Fibroblast of skin of abdomen (primary cell): ENCODE results near the gene ACBD5. TPM values are rescaled to one million over a fixed set of nuclear protein-coding genes. Genes with fewer than 3 reads are reported as not detected.
"Not testable (repeated sequence)": the region's sequence is repeated elsewhere in the genome, so short reads cannot be mapped to it uniquely, and the experiment has no call there.

ENCODE experiments used
- DNase-seq: peaks from one replicate; pipeline ENCODE4 v3.0.0-alpha.2; 2013
- polyA plus RNA-seq, 2 experiments: library from polyadenylated mRNA; unstranded; fragments of 120-200 nt; gene quantifications; one replicate each; pipeline ENCODE4 v1.2.1, GENCODE V29; 2013; ENCODE audit not compliant: insufficient read length in 2 of 2

Gene ACBD5
- polyA plus RNA-seq (2013, experiment 1 of 2; ENCODE audit: insufficient read length) = 15.2 TPM
- polyA plus RNA-seq (2013, experiment 2 of 2; ENCODE audit: insufficient read length) = 15.0 TPM

GRCh38 chr10:27240212-27241009, at the start of gene ACBD5:
ACBD5 (minus strand) TSS chr10:27240797; CDS start chr10:27240688, 109 bp downstream.
- peak; percentile 77 for DNase-seq

GRCh38 chr10:27285093-27285492, 44.5 kb upstream of the ACBD5 start:
- DNase-seq = peak; percentile 1

- no peak for DNase-seq
Observed at GRCh38 chr10:27276581-27276980, 36.0 kb upstream of the ACBD5 start.

DNA sequence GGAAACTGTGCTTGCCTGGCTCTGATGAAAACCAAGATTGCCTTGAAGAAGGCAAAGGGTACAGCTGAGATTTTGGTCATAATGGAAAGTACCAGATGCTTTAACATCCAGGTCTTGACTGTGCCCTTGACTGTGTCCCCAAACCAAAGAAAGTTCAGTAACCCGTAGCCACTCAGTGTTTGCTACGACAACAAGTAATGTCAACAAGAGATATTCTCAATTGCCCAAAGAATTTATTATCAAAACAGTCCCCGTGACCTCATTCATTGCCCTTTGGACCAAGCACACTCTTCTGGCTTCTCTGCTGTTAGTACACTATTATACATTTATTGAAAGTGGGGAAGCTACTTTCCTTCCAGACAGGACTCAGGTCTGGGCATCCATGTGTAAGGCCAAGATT, 25.4 kb upstream of the ACBD5 start:
- DNase-seq = not testable (repeated sequence)

DNA sequence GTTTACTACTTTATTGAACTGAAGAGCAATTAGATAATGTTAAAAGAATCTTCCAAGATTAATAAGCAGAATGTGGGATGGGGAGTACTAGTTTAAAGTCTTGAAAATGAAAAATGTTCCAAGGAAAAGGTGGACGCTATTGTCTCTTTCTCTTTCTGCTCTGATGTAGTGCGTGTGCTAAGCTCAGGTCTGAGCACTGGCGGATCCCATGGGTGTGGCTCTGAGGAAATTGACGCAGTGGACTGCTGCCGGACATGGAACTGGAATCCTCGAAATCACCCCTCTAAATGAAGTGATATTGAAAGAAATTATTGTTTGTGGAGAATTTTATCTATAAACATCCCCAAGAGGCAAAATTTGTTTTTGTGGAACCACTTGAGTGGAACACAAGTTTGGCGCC, 22.2 kb upstream of the ACBD5 start:
- DNase-seq = not testable (repeated sequence)

- DNase-seq = no peak
Observed at GRCh38 chr10:27258838-27259812, 18.5 kb upstream of the ACBD5 start.

DNA sequence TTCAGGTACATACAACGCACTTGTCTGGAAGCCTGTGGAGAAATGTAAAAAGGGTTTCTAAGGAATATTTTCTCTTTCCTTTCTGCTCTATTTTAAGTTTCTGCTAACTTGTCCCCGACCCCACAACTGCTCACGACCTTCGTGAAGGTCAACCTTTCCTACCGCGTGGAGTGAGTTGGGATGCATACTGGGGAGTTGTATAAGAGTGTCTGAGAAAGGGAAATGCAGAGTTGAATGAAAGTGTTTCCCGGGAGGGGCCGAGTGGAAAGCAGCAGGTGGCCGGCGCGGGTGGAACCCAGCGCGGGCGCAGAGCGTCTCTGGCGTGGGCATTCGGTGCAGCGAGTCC, 17.9 kb upstream of the ACBD5 start:
- no peak for DNase-seq

DNA sequence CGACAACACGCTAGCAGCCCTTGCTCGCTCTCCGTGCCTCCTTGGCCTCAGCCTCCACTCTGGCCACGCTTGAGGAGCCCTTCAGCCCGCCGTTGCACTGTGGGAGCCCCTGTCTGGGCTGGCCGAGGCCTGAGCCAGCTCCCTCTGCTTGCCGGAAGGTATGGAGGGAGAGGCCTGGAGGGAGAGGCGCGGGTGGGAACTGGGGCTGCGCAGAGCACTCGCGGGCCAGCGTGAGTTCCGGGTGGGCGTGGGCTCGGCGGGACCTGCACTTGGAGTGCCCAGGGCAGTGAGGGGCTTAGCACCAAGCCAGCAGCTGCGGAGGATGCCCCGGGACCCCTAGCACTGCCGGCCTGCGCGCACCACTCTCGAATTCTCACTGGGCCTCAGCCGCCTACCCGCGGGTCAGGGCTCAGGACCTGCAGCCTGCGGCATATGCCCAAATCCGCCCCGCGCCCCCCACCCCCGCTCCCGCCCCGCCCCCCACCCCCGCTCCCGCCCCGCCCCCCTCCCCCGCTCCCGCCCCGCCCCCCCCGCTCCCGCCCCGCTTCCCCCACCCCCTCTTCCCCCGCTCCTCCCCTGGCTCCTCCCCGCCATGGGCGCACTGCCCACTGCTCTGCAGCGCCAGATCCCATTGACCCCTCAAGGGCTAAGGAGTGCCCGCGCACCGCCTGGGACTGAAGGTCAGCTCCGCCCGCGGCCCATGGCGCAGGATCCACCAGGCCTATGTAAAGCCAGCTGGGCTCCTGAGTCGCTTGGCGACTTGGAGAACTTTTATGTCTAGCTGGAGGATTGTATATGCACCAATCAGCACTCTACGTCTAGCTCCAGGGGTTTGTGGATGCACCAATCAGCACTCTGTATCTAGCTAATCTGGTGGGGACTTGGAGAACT, 15.9 kb upstream of the ACBD5 start:
- no peak for DNase-seq

DNA sequence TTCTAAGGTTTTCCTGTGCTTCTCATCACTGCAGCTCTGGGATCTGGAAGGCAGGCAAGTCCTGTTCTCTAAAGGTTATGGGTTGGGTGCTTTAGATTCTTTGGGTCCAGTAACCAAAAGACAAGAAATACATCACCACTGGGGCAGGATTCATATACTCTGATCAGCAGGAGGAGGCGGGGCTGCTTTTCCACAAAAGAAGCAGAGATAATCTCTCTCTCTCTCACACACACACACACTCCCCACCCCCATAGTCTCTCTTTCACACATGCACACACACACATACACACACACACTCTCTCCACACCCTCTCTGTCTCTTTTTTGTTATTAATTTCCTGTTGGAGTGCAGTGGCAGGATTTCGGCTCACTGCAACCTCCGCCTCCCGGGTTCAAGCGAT, 13.0 kb upstream of the ACBD5 start:
- no peak for DNase-seq

GRCh38 chr10:27252267-27253000, 11.8 kb upstream of the ACBD5 start:
- peak; percentile 63 for DNase-seq

DNA sequence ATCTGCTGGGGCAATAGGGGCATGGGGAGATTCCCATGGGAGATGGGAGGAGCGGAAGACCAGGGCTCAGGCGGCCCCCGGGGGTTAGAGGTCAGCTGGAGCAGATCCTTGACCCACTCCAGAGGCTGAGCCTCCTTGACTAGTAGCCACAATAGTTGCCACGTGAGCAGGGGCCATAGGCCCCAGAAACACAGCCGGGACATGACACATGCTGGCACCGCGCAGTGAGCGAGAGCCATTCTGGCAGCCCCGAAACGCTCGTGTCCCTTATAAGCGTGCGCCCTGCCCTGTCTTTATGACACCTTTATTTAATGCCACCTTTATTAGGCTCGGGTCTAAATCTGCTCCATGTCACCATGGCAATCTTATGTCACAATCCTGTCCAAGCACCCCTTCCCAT, 11.0 kb upstream of the ACBD5 start:
- no peak for DNase-seq

DNA sequence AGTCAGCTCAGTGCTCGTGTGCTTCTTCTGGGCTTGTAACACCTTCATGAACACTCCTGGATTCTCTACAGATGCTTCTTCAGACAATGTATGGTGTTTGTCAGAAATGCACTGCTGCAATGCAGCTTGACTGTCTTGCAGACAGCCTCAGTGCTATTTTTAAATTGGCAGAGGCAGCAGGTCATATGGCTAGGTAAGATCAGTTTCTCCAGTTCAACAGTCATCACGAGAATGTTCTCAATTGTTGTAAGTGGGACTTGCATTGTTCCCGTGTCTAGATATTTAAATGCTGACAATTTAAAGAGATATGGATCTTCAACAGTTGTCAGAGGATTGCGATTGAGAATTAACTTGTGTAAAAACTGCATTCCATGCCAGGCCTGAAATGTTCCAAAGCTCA, 7.6 kb upstream of the ACBD5 start:
- no peak for DNase-seq

GRCh38 chr10:27247441-27247840, 6.8 kb upstream of the ACBD5 start:
- DNase-seq = no peak

- no peak for DNase-seq
Observed at GRCh38 chr10:27247006-27247405, 6.4 kb upstream of the ACBD5 start.

- no peak for DNase-seq
Observed at GRCh38 chr10:27245836-27246235, 5.2 kb upstream of the ACBD5 start.

DNA sequence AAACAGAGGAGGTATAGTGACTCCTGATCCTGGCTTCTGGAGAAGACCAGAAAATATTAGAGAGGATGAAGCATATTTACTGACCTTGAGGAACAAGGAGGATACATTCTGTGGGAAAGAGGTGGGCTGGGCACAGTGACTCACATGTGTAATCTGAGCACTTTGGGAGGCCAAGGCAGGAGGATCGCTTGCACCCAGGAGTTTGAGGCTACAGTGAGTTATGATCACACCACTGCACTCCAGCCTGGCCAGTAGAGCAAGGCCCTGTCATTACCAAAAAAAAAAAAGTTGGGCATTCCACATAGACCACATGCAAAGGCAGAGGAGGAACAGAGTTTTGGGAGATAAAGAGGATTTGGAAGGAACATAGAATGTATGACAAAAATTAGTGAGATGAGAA, 4.4 kb upstream of the ACBD5 start:
- DNase-seq = no peak

DNA sequence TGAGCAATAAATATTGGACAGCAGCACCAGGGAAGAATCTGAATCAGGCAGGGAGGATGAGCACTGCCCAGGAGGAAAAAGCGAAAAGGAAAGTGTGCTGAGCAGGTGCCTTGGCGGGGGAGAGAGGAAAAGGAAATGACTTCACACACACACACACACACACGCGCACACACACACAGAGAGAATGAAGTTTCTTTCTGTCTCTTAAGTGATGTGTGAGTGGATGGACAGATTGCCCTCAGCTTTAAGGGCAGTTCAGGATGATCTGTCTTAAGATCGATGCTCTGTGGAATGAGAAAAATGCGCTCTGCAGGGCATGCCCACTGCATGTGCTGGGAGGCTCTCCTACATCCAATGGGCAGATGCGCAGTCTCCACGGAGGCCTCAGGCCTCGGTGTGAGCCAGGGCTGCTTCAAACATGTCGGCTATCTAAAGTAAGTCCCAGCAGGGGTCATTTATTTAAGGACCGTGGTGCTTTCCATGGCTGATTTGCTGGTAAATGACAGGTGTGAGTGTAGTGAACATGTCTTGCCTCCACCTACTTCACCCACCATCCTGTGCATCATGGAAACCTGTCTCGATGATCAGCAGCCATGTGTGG, 2.5 kb upstream of the ACBD5 start:
- DNase-seq = peak; percentile 61

- DNase-seq = no peak
Observed at GRCh38 chr10:27242473-27242950, 1.9 kb upstream of the ACBD5 start.

DNA sequence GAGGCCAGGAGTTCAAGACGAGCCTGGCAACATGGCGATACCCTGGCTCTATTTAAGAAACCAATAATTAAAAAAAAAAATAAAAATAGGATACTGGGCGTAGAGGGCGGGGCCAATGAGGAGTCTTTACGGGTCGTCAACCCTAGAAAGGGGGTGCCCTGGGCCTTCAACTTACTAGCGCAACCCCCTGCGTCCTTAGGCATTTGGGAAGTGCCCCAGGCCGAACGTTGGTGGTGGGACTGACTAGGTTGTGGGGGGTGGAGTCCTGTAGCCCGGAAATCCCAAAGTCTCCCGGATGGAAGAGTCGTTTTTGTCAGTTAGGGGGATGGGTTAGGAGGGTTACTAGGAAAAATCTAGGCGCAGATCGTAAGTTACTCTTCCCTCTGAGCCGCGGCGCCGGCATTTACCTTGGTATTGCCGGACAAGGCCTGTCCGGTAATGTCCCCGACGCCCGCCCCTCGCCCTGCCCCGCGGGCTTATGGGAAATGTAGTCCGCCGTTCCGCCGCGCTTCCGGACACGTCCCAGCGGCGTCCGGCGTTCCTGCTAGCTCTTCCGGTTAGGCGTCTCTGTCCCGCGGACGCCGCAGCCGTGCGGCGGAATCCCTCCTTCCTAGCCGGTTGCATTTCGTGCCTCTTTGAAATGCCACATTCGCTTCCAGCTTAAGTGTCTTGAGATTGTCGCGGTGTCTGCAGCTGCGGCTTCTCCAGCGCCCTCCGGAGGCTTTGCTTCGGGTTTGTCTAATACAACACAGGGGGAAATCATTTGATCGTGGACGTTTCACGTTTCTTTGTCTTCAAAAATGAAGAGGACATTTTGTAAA, 1.3 kb upstream of the ACBD5 start:
- peak; percentile 95 for DNase-seq

GRCh38 chr10:27241010-27241651, 534 bp upstream of the ACBD5 start:
- peak; percentile 5 for DNase-seq
